Measurements from ENCODE around the gene SUFU.
A peak's percentile ranks its signal among the peaks of the same experiment; 100 is the strongest.
"Not testable (repeated sequence)": the region's sequence is repeated elsewhere in the genome, so short reads cannot be mapped to it uniquely, and the experiment has no call there.

The SUFU gene

DNA sequence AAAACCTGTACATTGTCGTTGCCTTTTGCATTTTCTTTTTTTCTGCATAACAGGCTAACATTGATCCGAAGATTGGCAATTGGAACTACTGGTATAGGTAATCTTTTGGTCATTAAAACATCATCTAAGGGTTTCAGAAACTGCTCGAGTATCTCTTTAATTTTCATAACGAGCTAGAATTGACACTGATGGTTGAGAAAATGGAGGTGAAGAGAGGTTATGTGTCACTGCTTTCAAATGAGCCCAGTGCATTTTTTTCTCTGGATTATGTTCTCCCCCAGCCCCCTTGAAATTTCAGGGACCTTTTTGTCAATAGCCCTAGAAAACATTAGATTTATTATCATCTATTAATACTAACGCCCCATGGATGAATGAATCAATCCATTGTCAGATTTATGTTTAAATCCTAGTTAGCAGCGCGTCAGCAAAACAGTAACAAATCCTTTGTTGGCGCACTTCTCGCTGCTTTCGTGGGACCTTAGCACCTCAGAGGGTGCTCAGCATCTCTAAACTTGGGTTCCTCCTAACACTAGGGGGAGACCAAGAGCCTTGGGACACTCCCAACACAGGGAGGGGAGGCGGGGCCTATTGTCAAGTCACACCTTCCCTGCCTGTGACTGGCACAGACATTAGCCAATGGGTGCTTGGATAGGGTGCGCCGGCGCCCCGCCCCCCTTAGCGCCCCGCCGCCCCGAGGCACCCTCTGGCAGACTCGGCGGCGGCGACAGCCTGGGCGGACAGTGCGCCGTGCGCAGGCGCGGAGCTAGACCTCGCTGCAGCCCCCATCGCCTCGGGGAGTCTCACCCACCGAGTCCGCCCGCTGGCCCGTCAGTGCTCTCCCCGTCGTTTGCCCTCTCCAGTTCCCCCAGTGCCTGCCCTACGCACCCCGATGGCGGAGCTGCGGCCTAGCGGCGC lies at the start of gene SUFU:
Gene SUFU, plus strand, starts transcription at position 709 of the 915 bp plus-strand sequence. Its CDS starts 181 bp downstream, at position 890.
- DNase-seq = peak; percentile 99

DNA sequence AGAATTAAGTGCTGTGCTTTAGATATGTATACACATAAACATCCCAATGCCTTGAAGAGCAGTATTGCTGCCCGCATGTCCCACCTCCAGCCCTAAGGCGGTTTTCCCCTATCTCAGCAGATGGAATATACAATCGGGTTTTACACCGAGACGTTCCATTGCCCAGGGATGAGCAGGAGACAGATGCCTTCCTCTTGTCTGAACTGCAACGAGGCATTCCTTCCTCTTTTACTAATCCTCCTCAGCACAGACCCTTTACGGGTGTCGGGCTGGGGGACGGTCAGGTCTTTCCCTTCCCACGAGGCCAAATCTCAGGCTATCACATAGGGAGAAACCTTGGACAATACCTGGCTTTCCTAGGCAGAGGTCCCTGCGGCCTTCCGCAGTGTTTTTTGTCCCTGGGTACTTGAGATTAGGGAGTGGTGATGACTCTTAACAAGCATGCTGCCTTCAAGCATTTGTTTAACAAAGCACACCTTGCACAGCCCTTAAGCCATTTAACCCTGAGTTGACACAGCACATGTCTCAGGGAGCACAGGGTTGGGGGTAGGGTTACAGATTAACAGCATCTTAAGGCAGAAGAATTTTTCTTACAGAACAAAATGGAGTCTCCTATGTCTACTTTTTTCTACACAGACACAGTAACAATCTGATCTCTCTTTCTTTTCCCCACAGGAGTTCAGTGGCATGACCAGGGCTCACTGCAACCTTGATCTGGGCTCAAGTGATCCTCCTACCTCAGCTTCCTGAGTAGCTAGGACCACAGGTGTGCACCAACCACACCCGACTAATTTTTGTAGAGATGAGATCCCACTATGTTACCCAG lies 48.9 kb upstream of the SUFU start:
- DNase-seq = not testable (repeated sequence)

DNA sequence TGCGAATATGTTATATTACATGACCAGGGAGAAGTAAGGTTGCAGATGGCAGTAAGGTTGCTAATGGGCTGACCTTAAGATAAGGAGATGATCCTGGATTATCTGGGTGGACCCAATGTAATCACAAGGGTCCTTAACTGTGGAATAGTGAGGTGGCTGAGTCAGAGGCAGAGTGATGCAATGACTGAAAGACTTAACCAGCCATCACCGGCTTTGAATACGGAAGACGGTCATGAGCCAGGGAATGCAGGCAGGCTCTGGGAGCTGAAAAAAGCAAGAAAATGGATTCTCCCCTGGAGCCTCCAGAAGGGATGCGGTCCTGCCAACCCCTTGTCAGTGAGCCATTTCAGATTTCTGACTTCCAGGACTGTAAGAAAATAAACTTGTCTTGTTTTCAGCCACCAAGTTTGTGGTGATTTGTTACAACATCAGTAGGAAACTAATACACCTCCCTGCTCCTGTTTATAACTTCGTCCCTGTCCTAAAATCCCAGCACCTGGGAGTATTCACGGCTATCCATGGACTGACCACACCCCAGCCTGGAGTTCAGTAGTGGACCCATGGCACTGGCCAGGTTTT lies 47.8 kb upstream of the SUFU start:
- no peak for DNase-seq

DNA sequence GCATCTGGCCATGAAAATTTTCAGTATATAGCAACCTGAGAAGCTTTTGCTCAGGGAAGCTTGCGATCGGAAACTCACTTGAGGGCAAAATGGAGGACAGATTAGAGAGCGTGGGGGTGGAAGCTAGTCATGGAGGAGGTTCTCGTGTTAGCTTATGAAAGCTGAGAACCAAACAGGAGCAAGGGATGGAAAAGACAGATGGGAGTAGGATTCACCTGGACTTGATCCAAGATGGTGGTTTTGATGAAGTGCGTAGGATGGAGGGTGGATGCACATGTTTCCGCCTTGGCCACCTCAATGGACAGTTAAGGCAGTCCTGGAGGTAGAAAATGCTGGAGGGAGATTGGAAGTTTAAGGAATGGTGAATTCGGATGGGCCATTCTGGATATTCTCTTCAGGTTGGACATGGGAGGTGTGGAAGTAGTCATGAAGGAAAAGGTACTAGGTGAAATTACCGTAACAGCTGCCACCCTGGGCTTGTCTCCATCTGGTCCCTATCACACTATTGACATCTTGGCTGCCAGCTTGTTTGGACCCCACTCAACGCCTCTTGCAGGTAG lies 46.1 kb upstream of the SUFU start:
- DNase-seq = no peak

DNA sequence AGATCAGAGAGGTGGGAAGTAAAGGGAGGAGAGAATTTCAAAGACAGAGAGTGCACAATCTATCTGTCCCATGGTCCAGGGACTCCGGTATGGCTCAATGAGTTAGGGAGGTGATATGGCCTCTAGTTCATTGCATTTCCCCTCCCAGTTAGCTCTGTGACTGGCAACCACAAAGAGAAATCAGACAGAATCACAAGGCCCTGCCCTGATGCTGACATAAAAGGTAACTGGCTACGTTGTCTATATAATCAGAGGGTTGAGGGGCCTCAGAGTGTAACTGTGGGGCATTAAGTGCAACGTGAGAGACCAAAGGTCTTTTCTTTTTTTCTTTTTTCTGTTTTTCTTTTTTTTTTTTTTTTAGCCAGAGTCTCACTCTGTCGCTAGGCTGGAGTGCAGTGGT lies 45.1 kb upstream of the SUFU start:
- DNase-seq = no peak

DNA sequence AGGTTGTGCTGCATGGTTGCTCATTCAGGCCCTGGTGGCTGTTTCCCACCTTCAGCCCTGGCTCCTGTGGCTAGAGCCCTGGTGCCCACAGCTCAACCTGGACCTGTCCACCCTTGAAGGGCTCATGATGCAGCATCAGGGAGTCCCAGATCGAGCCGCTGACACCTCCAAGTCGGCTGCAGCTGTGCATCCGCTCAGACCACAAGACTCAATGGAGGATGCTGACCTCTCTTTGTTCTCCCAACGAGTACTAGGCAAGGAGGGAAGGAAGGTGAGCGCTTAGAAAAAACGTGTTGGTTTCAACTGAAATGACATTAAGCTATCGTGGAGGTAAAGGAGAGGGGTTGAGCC lies 43.0 kb upstream of the SUFU start:
- DNase-seq = no peak

DNA sequence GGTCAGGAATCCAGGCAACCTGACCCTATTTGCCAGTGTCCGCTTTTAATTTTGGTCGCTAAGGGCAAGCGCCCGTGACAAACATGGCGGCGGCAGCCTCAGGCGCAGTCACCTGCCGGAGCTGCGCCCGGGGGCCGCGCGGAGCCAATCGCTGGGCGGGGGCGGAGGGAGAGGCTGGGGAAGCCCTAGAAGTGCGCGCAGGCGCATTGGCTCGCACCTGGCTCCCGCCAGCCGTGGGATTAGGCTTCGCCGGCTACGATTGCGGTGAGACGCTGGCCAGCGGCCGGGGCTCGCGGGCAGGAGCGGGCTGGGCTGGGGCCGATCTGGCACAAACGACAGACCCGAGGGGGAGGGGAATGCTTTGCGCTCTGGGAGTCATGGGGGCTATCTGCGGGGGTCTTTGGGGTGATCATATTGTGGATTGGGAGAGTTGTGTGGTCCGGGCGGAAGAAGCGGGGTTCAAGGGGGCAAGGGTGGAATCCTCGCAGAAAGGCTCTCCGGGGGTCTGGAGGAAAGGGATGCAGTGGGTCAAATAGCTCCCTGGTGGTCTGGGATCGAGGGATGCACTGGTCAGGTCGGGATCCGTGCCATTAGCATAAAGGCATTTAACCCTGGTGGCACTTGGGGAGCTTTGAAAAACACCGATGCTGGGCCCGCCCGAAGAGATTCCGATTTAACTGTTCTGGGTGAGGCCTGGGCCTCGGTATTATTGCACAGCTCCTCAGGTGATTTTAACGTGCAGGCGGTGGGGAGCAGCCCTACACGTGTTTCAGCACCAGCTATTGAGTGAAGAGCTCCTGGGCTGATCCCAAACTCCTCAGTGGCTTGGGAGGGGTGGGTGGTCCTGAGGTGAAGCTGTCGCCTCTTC lies 42.4 kb upstream of the SUFU start:
- DNase-seq = peak; percentile 96

DNA sequence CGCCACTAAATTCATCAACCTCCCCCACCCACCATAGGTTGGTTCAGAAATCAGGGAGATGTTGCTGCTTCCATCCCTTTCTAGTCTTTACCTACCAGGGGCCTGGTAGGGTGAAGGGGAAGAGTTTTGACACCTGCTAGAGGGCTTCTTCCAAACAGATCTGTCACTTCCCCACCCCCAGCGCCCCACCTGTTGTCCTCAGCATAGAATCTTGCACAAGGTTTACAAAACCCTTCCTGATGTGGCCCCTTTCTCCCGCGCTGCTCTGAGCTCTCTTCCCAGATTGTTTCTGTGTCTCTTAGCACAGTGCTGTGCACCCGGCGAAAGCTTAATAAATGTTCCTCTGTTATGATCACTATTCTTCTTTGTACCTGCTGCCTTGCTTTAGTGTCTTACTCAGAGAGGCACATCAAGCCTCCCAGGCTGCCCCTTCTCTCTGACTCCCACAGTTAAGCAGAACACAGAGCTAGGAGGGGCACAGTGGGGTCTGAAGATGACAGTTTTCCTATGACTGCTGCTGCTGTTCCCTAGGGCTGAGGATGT lies 41.2 kb upstream of the SUFU start:
- DNase-seq = no peak

DNA sequence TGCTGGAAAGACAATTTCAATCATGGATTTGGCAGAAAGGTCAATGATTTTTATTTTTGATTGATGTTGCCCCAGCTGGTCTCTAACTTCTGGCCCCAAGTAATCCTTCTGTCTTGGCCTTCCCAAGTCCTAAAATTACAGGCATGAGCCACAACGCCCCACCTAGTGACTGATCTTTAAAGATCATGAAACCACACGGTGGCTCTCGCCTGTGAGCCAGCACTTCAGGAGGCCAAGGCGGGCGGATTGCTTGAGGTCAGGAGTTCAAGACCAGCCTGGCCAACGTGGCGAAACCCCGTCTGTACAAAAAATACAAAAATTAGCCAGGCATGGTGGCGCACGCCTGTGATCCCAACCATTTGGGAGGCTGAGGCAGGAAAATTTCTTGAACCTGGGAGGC lies 39.8 kb upstream of the SUFU start:
- DNase-seq = no peak

DNA sequence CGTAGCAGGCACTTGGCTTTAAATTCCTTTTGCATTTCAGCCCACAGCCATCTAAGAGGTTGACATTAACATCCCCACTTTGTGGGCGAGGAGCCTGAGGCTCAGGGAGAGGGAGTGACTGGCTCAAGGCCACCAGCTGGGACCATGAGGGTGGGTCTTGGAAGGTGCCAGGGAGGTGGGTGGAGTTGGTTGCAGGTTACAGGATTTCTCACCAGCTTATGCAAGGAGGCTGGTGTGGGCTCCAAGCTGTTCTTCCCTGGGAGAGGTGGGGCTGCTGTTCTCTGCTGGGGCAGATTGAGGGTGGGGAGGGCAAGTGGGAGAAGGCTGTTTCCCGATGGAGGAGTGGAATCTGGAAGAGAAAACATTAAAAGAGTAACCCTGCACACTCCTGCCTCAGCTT lies 38.3 kb upstream of the SUFU start:
- DNase-seq = no peak

DNA sequence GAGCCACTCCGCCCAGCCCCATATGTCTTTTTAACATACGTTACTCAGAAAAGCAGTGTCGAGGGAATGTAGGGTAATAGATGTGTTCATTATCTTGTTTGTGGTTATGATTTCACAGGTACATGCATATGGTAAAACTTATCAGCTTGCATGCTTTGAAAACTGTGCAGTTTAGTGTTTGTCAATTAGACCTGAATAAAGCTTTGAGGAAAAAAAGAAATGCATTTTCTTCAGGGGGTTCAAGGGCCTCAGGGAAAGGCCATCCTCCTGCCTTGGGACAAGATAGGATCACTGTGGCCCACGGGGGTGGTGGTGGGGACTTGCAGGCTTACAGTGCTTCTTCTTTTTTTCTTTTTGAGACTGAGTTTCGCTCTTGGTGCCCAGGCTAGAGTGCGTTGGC lies 36.5 kb upstream of the SUFU start:
- DNase-seq = no peak

DNA sequence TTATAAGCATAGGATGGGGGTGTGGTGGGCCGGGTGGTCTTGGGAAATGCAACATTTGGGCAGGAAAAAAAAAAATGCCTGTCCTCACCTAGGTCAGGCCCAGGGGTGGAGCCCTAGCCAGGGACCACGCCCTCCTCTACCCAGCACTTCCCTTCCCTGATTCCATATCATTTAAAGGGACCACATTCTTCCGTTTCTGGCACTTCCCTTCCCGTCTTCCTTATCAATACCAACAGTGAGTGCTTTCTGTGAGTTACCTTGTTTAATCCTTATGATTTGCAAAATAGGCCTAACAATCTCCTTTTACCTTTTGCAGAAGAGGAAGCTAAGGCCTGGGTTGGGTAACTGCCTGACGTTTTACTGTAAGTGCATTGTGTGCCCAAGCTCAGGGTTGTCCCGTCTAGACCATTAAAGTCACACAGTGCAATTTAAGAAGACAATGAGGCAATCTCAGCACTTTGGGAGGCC lies 35.8 kb upstream of the SUFU start:
- DNase-seq = no peak

DNA sequence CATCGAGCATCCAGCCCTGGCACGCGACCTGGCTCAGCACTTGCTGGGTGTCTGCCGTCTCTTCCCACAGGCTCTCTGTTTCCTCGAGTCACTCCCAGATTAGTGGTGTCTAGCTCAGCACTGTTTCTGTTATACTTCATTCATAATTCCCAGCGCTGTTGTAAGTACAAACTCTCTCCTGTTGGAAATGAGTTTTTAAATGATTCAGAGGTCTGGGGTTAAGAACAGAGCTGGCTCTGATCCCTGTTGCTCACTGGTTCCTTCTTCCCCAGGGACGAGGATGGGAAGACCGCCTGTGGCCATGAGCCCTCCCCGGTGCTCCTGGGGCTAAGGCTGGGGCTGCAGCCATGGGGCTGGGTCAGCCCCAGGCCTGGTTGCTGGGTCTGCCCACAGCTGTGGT lies 35.1 kb upstream of the SUFU start:
- DNase-seq = no peak

DNA sequence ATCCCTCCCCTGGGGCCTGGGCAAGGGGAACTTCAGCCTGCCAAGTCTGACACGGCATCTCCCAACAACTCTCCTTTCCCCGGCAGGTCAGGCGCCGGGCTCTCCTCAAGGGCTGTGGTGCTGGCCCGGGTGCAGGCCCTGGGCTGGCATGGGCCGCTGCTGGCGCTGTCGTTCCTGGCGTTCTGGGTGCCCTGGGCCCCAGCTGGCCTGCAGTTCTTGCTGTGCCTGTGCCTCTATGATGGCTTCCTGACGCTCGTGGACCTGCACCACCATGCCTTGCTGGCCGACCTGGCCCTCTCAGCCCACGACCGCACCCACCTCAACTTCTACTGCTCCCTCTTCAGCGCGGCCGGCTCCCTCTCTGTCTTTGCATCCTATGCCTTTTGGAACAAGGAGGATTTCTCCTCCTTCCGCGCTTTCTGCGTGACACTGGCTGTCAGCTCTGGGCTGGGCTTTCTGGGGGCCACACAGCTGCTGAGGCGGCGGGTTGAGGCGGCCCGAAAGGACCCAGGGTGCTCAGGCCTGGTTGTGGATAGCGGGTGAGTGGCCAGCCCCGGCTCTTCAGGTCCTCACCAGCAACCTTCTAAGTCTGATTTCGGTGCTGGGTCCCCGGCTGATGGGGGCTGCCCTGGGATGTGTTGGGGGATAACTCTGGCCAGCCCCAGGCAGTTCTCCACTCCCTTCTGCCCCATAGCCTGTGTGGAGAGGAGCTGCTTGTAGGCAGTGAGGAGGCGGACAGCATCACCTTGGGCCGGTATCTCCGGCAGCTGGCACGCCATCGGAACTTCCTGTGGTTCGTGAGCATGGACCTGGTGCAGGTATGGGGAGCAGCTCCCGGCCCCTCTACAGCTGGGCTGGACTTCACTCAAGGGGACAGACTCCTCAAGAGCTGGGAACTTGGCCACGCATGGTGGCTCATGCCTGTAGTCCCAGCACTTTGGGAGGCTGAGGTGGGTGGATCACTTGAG lies 32.9 kb upstream of the SUFU start:
- DNase-seq = no peak

DNA sequence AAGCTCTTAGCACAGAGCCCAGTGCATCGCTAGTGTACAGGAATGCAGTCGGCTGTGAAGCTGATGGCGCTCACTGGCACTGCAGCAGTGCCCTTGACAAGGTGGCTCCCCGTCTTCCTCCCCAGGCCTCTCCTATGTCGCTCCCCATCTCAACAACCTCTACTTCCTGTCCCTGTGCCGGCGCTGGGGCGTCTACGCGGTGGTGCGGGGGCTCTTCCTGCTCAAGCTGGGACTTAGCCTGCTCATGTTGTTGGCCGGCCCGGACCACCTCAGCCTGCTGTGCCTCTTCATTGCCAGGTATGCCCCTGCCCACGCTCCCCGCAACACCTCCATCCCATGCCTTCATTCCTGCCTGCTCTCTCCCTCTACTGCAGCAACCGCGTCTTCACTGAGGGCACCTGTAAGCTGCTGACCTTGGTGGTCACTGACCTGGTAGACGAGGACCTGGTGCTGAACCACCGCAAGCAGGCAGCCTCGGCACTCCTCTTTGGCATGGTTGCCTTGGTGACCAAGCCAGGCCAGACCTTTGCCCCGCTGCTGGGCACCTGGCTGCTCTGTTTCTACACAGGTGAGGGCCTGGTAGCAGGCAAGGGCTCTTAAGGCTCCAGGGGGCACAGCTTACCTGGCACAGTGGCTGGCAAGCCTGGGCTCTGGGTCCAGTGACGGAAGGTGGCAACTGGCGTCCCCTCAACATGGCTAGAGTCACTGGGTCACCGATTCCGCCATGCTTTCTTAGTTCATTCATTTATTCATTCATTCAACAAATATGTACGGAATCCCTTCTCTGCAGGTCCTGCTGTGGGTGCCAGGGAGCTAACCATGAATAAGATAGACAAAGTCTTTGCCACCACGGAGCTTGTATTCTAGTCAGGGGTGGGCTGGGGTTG lies 30.1 kb upstream of the SUFU start:
- peak; percentile 60 for DNase-seq

DNA sequence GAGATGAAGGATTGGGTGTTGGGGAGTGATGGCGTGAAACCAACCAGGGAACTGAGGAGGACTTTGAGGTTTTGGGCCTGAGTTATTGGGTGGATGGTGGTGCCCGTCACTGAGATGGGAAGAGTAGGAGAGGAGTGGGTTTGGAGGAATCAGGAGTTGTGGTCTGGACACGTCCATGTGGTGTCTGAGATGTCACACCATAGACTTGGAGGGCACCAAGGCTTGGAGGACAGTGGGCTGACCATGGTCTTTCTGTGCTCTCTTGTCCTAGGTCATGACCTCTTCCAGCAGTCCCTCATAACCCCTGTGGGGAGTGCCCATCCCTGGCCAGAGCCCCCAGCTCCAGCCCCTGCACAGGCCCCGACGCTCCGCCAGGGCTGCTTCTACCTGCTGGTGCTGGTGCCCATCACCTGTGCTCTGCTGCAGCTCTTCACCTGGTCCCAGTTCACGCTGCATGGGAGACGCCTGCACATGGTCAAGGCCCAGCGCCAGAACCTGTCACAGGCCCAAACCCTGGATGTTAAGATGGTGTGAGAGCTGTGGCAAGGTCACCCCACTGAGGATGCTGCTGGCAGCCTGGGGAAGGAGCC lies 28.2 kb upstream of the SUFU start:
- no peak for DNase-seq

DNA sequence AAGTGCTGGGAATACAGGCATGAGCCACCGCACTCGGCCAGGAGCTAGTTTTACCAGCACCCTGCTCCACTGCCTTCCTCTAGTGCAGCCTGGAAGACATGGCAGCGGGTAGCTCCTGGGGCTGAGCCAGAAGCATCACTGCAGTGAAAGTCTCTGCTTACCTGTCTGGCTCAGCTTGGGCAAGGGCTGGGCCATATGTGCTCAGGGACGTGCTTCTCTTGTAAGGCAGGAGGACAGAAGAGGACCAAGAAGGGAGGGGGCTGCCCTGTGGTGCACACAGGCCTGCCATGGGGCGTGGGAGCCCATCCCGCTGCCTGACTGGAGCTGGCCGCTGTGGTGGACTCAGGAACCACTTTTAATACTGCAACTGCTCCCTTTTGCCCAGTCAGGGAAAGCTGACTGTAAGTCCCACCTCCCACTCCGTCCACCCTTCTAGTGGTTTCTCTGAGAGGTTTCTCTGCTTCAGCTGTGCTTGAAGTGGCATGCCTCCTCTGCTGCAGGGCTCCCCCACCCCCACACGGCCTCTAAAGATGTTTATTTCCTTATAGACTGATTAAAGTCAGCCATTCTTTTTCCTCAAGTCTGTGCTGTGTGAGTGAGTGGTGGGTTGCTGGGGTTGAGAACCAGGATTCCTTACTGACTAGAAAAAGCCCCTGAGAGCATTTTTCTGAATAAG lies 27.2 kb upstream of the SUFU start:
- peak; percentile 36 for DNase-seq

DNA sequence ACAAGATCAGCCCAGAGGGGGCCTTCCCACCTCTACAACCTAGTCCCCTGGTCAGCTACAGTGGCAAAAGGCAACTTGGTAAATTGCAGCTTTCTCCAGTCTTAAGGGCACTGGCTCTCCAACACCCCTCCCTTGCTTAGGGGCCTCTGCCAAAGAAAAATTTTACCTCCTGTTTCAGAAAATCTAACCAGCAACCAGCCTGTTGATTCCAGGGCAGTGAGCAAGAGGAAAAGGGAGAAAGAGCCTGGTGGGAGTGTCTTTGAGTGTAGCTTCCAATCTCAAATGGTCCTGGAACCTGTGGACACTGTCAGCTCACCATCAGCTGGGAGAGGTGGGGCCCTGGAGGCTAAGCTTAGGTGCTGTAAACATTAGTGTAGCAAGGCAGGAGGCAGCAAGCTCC lies 24.1 kb upstream of the SUFU start:
- DNase-seq = no peak

DNA sequence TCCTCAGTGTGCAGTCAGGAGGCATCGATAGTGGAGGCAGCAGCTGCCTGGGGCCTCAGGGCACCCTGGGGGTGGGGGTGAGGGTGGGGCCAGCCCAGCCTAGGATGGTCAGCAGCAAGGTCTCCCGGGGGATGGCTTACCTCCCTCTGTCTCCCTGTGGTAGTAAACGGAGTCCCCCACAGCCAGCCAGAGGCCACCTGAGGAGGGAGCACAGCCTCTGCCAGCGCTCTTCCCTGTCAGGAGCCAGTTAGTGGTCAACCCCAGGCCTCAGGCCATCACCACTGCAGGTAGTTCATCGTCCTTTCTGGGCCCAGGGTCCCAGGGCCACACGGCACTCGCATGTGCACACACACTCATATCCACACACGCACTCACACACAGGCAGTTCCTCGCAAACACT lies 23.4 kb upstream of the SUFU start:
- no peak for DNase-seq

All from CD4-positive, alpha-beta T cell treated with Interleukin-6 for 4 hours (primary cell).